ENCODE results near the gene VGLL4. TPM values are rescaled to one million over a fixed set of nuclear protein-coding genes. Genes with fewer than 3 reads are reported as not detected.
"Not testable (repeated sequence)": the region's sequence is repeated elsewhere in the genome, so short reads cannot be mapped to it uniquely, and the experiment has no call there.

The VGLL4 gene
- total RNA-seq, 1 donor: 94.2 TPM

- no peak for TF ChIP-seq CTCF (IDR thresholded peaks at IDR 0.05; ENCODE audit: insufficient read depth, low read length)
- DNase-seq (ENCODE audit: low read depth): no peak
- H3K4me3 ChIP-seq (ENCODE audit: low read depth, low read length): no peak overlapping the region
Observed at GRCh38 chr3:11596387-11596786, 47.3 kb downstream of the VGLL4 start.

GRCh38 chr3:11595024-11595423 lies 48.7 kb downstream of the VGLL4 start:
- not testable (repeated sequence) for H3K4me3 ChIP-seq (ENCODE audit: low read depth, low read length); DNase-seq (ENCODE audit: low read depth)

- TF ChIP-seq CTCF (IDR thresholded peaks at IDR 0.05; ENCODE audit: insufficient read depth, low read length): no peak
- no peak for DNase-seq (ENCODE audit: low read depth)
- no peak overlapping the region for H3K4me3 ChIP-seq (ENCODE audit: low read depth, low read length)
Observed at GRCh38 chr3:11593318-11594034, 50.2 kb downstream of the VGLL4 start.

GRCh38 chr3:11592445-11593298 lies 51.0 kb downstream of the VGLL4 start:
- peak; percentile 63 for DNase-seq (ENCODE audit: low read depth)
- no peak for TF ChIP-seq CTCF (IDR thresholded peaks at IDR 0.05; ENCODE audit: insufficient read depth, low read length)
- no peak overlapping the region for H3K4me3 ChIP-seq (ENCODE audit: low read depth, low read length)

- no peak overlapping the region for H3K4me3 ChIP-seq (ENCODE audit: low read depth, low read length)
- peak; percentile 81 for DNase-seq (ENCODE audit: low read depth)
- no peak for TF ChIP-seq CTCF (IDR thresholded peaks at IDR 0.05; ENCODE audit: insufficient read depth, low read length)
Observed at GRCh38 chr3:11591391-11592282, 52.1 kb downstream of the VGLL4 start.

GRCh38 chr3:11591002-11591355 lies 52.7 kb downstream of the VGLL4 start:
- no peak for TF ChIP-seq CTCF (IDR thresholded peaks at IDR 0.05; ENCODE audit: insufficient read depth, low read length)
- DNase-seq (ENCODE audit: low read depth): peak; percentile 44
- H3K4me3 ChIP-seq (ENCODE audit: low read depth, low read length): no peak overlapping the region
